Measurements from ENCODE around the gene SGMS1. TPM values are rescaled to one million over a fixed set of nuclear protein-coding genes. Genes with fewer than 3 reads are reported as not detected.

SGMS1 gene
- total RNA-seq, 1 donor, result 61.2 TPM

- DNase-seq (ENCODE audit: low read depth), result no peak
- no peak overlapping the region for H3K4me3 ChIP-seq (ENCODE audit: low read depth, low read length)
- TF ChIP-seq CTCF (IDR thresholded peaks at IDR 0.05; ENCODE audit: insufficient read depth, low read length), result no peak
Observed at GRCh38 chr10:50422259-50422658, 201.5 kb downstream of the SGMS1 start.

GRCh38 chr10:50421026-50421719 lies 202.6 kb downstream of the SGMS1 start:
- DNase-seq (ENCODE audit: low read depth), result no peak
- peak; percentile 51 for TF ChIP-seq CTCF (IDR thresholded peaks at IDR 0.05; ENCODE audit: insufficient read depth, low read length)
- H3K4me3 ChIP-seq (ENCODE audit: low read depth, low read length), result no peak overlapping the region

GRCh38 chr10:50420196-50420595 lies 203.6 kb downstream of the SGMS1 start:
- no peak for TF ChIP-seq CTCF (IDR thresholded peaks at IDR 0.05; ENCODE audit: insufficient read depth, low read length)
- no peak overlapping the region for H3K4me3 ChIP-seq (ENCODE audit: low read depth, low read length)
- no peak for DNase-seq (ENCODE audit: low read depth)

- TF ChIP-seq CTCF (IDR thresholded peaks at IDR 0.05; ENCODE audit: insufficient read depth, low read length), result no peak
- DNase-seq (ENCODE audit: low read depth), result no peak
Observed at GRCh38 chr10:50419756-50420155, 204.0 kb downstream of the SGMS1 start.

GRCh38 chr10:50419091-50419490 lies 204.7 kb downstream of the SGMS1 start:
- no peak for DNase-seq (ENCODE audit: low read depth)
- no peak for TF ChIP-seq CTCF (IDR thresholded peaks at IDR 0.05; ENCODE audit: insufficient read depth, low read length)
- H3K4me3 ChIP-seq (ENCODE audit: low read depth, low read length), result no peak overlapping the region

More at GRCh38 chr10:50419756-50420155, 204.0 kb downstream of the SGMS1 start:
- no peak overlapping the region for H3K4me3 ChIP-seq (ENCODE audit: low read depth, low read length)

- DNase-seq (ENCODE audit: low read depth), result peak; percentile 84
- H3K4me3 ChIP-seq (ENCODE audit: low read depth, low read length), result peak overlapping the region; percentile 74
- no peak for TF ChIP-seq CTCF (IDR thresholded peaks at IDR 0.05; ENCODE audit: insufficient read depth, low read length)
Observed at GRCh38 chr10:50417886-50418830, 205.6 kb downstream of the SGMS1 start.

Data from fibroblast of the aortic adventitia (primary cell).